ENCODE data around the gene TRMT44.

GRCh38 chr4:8446122-8446521 is 5.5 kb downstream of the TRMT44 start:
- no peak for TF ChIP-seq JUND (IDR thresholded peaks at IDR 0.05)
- TF ChIP-seq POLR2A (IDR thresholded peaks at IDR 0.05; ENCODE audit: borderline replicate concordance, extremely low read depth, insufficient read depth, insufficient read length) = no peak
- TF ChIP-seq, protein P1, sequence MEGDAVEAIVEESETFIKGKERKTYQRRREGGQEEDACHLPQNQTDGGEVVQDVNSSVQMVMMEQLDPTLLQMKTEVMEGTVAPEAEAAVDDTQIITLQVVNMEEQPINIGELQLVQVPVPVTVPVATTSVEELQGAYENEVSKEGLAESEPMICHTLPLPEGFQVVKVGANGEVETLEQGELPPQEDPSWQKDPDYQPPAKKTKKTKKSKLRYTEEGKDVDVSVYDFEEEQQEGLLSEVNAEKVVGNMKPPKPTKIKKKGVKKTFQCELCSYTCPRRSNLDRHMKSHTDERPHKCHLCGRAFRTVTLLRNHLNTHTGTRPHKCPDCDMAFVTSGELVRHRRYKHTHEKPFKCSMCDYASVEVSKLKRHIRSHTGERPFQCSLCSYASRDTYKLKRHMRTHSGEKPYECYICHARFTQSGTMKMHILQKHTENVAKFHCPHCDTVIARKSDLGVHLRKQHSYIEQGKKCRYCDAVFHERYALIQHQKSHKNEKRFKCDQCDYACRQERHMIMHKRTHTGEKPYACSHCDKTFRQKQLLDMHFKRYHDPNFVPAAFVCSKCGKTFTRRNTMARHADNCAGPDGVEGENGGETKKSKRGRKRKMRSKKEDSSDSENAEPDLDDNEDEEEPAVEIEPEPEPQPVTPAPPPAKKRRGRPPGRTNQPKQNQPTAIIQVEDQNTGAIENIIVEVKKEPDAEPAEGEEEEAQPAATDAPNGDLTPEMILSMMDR (IDR thresholded peaks at IDR 0.05 in 2 of 3, conservative IDR thresholded peaks at IDR 0.05 in 1 of 3; ENCODE audit: borderline replicate concordance in 1 of 3, insufficient read depth in 1 of 3, low read depth in 2 of 3, low read length in 2 of 3) = no peak
